CD4-positive, alpha-beta T cell (primary cell): ENCODE measurements around the gene GNLY. TPM values are rescaled to one million over a fixed set of nuclear protein-coding genes. Genes with fewer than 3 reads are reported as not detected.

Source experiments
- ATAC-seq: fragments of 200-7000 bp; cut with Tn5 transposase; one replicate; pipeline ENCODE4 v1.10.0; 2022; ENCODE audit warnings: mild to moderate bottlenecking; ENCODE audit not compliant: poor library complexity
- CTCF ChIA-PET: fragments of 350-600 bp; sonication (Branson Sonifier 250); formaldehyde crosslinking; loops from one replicate; lab custom pipeline; 2021; ENCODE audit warnings: antibody characterized with exemption, inconsistent platforms; lab: Charles Lee
- POLR2A ChIA-PET: fragments of 350-600 bp; sonication (Branson Sonifier 250); formaldehyde crosslinking; loops from one replicate; lab custom pipeline; 2021; ENCODE audit warnings: antibody characterized with exemption, inconsistent platforms; lab: Charles Lee
- DNase-seq, 14 experiments: peaks; one replicate each; pipeline ENCODE4 v3.0.0-alpha.2; 2013 to 2020; ENCODE audit warnings: mixed read lengths in 2 of 14
- H3K27ac ChIP-seq, 2 donors: one replicate each; pipeline versions ENCODE4 v1.5.1 to v1.7.0; 2013; ENCODE audit warnings: low read length in 2 of 2, low read depth in 1 of 2, mild to moderate bottlenecking in 1 of 2
- H3K27me3 ChIP-seq, 2 experiments: 1 replicate in 1 of 2; 2 replicates in 1 of 2; pipeline versions ENCODE4 v1.6.1 to v1.7.0; 2013; ENCODE audit warnings: low read length in 2 of 2, control low read depth in 1 of 2, mild to moderate bottlenecking in 1 of 2, moderate library complexity in 1 of 2; ENCODE audit not compliant: insufficient read depth in 2 of 2, control insufficient read depth in 1 of 2
- H3K36me3 ChIP-seq: one replicate; pipeline ENCODE4 v1.6.1; 2013; ENCODE audit warnings: low read length, control low read depth; ENCODE audit not compliant: insufficient read depth
- H3K4me1 ChIP-seq: one replicate; pipeline ENCODE4 v1.6.1; 2013; ENCODE audit warnings: low read length, control low read depth; ENCODE audit not compliant: insufficient read depth
- H3K4me3 ChIP-seq: one replicate; pipeline ENCODE4 v1.5.1; 2013; ENCODE audit warnings: mild to moderate bottlenecking, low read length, moderate library complexity
- H3K9me3 ChIP-seq, 2 experiments: 1 replicate in 1 of 2; 2 replicates in 1 of 2; pipeline versions ENCODE4 v1.6.1 to v1.7.0; 2013; ENCODE audit warnings: low read length in 2 of 2, mild to moderate bottlenecking in 2 of 2, control low read depth in 1 of 2, moderate library complexity in 1 of 2; ENCODE audit not compliant: control insufficient read depth in 1 of 2, insufficient read depth in 1 of 2
- H3K27ac Mint-ChIP-seq: one replicate; pipeline ENCODE4 v1.8.0; 2020; ENCODE audit warnings: mixed read lengths
- H3K27me3 Mint-ChIP-seq: one replicate; pipeline ENCODE4 v1.8.0; 2021; ENCODE audit warnings: mixed read lengths
- H3K36me3 Mint-ChIP-seq: one replicate; pipeline ENCODE4 v1.8.0; 2021; ENCODE audit warnings: low read depth, mixed read lengths
- H3K4me1 Mint-ChIP-seq: one replicate; pipeline ENCODE4 v1.8.0; 2021; ENCODE audit warnings: low read depth, mixed read lengths
- H3K4me3 Mint-ChIP-seq: one replicate; pipeline ENCODE4 v1.8.0; 2020; ENCODE audit warnings: mild to moderate bottlenecking, mixed read lengths
- H3K9me3 Mint-ChIP-seq: one replicate; pipeline ENCODE4 v1.8.0; 2020; ENCODE audit warnings: mixed read lengths
- intact Hi-C, 2 experiments: fragments of 100-400 bp; cut with DNase I in 1 of 2; cut with micrococcal nuclease in 1 of 2; formaldehyde crosslinking; loops; one replicate each; pipeline versions ENCODE4 v1.15.1 to v1.9.0; 2023 to 2025; cut with DNase I, micrococcal nuclease
- total RNA-seq, 174 experiments: library from RNA in 2 of 174; stranded (reverse) in 2 of 174; gene quantifications; one replicate each; pipeline ENCODE4 v1.2.3 and lab custom pipeline; 2021 to 2026
- TF ChIP-seq, protein P1 (sequence below): fragments of 200-600 bp; IDR thresholded peaks from one replicate; pipeline ENCODE4 v1.8.0; 2022; ENCODE audit warnings: antibody characterized with exemption, mild to moderate bottlenecking

GNLY gene
- total RNA-seq, 2 experiments from 2014 or later = 45.1 TPM

DNA sequence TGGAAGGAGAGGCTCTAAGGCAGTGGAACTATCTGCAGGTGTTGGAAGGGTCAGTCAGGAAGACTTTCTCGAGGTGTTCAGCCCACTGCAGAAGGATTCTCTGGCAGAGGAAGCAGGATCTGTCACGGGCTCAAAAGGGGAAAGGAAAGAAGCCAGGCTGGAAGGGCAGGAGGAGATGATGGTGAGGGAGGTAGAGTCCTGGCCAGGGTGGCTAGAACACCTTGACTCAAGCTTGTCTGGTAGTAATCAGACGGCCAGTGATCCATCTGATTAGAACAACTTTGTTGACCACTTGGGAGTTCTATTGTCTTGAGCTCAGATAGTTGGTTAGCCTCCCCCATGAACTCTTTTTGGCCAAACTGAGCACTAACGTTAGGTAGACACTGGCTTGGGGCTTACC, 49.9 kb downstream of the GNLY start:
- no peaks in the 10 kb centered on the region for H3K4me1 Mint-ChIP-seq
- TF ChIP-seq, protein P1, sequence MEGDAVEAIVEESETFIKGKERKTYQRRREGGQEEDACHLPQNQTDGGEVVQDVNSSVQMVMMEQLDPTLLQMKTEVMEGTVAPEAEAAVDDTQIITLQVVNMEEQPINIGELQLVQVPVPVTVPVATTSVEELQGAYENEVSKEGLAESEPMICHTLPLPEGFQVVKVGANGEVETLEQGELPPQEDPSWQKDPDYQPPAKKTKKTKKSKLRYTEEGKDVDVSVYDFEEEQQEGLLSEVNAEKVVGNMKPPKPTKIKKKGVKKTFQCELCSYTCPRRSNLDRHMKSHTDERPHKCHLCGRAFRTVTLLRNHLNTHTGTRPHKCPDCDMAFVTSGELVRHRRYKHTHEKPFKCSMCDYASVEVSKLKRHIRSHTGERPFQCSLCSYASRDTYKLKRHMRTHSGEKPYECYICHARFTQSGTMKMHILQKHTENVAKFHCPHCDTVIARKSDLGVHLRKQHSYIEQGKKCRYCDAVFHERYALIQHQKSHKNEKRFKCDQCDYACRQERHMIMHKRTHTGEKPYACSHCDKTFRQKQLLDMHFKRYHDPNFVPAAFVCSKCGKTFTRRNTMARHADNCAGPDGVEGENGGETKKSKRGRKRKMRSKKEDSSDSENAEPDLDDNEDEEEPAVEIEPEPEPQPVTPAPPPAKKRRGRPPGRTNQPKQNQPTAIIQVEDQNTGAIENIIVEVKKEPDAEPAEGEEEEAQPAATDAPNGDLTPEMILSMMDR = no peak
- H3K4me3 Mint-ChIP-seq = no peak overlapping the region
- no peak overlapping the region for H3K27ac ChIP-seq
- H3K36me3 Mint-ChIP-seq = no peaks in the 10 kb centered on the region
- no peaks in the 10 kb centered on the region for H3K9me3 ChIP-seq
- ChIA-PET CTCF (interaction anchor here (0.6 kb wide), 1 partner anchor 624 kb away, joined by 3 read pairs; no protein-coding TSS in a partner anchor), POLR2A (no interaction called here)
- H3K4me3 ChIP-seq = no peak overlapping the region
- intact Hi-C loops = no loop called here
- H3K27me3 ChIP-seq = peaks cover 7 to 20% of the 10 kb centered on the region in 2 experiments
- no peaks in the 10 kb centered on the region for H3K9me3 Mint-ChIP-seq
- H3K4me1 ChIP-seq = no peaks in the 10 kb centered on the region
- H3K36me3 ChIP-seq = no peaks in the 10 kb centered on the region
- DNase-seq (no peak), ATAC-seq (no peak)
- H3K27me3 Mint-ChIP-seq = peaks cover 60% of the 10 kb centered on the region
- H3K27ac Mint-ChIP-seq = no peak overlapping the region

DNA sequence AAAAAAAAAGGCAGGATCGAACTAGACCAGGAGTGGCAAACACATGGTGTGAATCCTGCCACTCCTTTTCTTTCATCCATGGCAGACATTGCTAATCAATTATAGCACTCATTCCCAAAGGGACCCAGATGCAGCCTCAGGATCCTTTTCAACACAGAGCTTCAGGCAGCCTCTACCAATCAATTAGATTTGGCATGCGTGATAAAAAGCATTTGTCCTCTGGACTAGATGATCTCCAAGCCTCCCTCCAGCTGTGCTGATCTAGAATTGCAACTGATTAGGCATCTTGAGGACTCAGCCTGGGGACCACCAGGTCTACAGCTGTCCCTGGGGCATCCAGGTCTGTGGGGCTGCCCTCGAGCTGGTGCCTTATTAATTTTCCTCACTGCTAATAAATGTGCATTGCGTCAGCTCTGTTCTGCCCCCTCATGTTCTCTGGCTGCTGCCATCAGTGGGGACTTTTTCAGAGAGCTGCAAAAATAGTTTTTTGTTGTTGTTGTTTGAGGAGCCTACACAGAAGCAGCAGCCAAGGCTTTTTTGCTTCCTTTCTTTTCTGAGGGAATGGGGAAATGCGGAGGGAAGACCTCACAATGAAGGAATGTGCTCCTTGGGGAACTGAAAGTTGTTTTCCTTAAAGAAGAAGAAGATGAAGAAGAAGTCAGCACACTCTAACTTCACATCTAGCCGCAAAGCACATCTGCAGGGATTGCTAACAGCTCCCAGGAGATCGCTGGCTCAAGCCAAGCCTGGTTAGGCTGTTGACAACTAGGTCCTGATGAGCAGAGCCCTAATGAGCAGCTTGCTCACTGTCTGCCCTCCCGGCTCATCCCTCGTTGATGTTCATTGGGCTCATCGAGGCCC, 50.8 kb downstream of the GNLY start:
- TF ChIP-seq, protein P1 = no peak
- CTCF ChIA-PET = no interaction called here
- no peak for DNase-seq
- intact Hi-C loops = no loop called here
- Mint-ChIP-seq H3K9me3 (no peaks in the 10 kb centered on the region), H3K4me1 (no peaks in the 10 kb centered on the region), H3K36me3 (no peaks in the 10 kb centered on the region), H3K27ac (no peak overlapping the region), H3K27me3 (peaks cover 61% of the 10 kb centered on the region), H3K4me3 (no peak overlapping the region)
- peaks cover 7 to 25% of the 10 kb centered on the region in 2 experiments for H3K27me3 ChIP-seq
- no peak overlapping the region for H3K4me3 ChIP-seq
- H3K9me3 ChIP-seq = no peaks in the 10 kb centered on the region
- POLR2A ChIA-PET = no interaction called here
- no peaks in the 10 kb centered on the region for H3K4me1 ChIP-seq
- no peaks in the 10 kb centered on the region for H3K36me3 ChIP-seq
- ATAC-seq = no peak
- H3K27ac ChIP-seq = no peak overlapping the region

DNA sequence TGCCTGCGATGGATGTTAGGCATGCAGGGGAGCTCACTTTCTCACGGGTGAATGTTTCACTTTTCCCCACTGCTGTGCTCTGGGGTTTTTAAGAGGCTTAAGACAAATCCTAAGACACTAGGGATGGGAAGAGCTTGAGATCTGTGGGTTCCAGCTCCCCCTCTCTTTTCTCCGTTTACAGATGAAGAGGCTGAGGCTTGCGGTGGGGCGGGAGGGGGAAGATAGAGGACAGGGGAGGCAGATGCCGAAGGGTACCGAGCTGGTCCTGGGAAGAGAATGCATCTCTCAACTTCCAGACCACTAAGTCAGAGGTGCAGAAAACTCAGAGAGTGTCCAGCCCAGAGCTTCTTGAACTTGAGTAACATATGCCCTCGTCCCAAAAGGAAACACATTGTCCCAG, 51.5 kb downstream of the GNLY start:
- intact Hi-C loops = no loop called here
- Histone ChIP-seq H3K4me3 (no peak overlapping the region), H3K4me1 (peaks cover 1% of the 10 kb centered on the region), H3K27ac (no peak overlapping the region), H3K27me3 (peaks cover 8 to 25% of the 10 kb centered on the region in 2 experiments), H3K9me3 (no peaks in the 10 kb centered on the region), H3K36me3 (no peaks in the 10 kb centered on the region)
- Mint-ChIP-seq H3K9me3 (no peaks in the 10 kb centered on the region), H3K4me1 (no peaks in the 10 kb centered on the region), H3K27me3 (peaks cover 64% of the 10 kb centered on the region), H3K4me3 (no peak overlapping the region), H3K27ac (no peak overlapping the region), H3K36me3 (no peaks in the 10 kb centered on the region)
- DNase-seq (no peak), ATAC-seq (no peak)
- TF ChIP-seq, protein P1 = no peak
- ChIA-PET POLR2A (no interaction called here), CTCF (no interaction called here)
